ENCODE data around the gene CCZ1. TPM values are rescaled to one million over a fixed set of nuclear protein-coding genes. Genes with fewer than 3 reads are reported as not detected.
"Not testable (repeated sequence)": the region's sequence is repeated elsewhere in the genome, so short reads cannot be mapped to it uniquely, and the experiment has no call there.

CCZ1 gene
- 199 and 204 TPM in 2 replicates for polyA plus RNA-seq (2014; cell fraction: cytosol; rRNA removed)
- polyA plus RNA-seq (2014; cell fraction: nucleus; rRNA removed): 135 and 167 TPM in 2 replicates

DNA sequence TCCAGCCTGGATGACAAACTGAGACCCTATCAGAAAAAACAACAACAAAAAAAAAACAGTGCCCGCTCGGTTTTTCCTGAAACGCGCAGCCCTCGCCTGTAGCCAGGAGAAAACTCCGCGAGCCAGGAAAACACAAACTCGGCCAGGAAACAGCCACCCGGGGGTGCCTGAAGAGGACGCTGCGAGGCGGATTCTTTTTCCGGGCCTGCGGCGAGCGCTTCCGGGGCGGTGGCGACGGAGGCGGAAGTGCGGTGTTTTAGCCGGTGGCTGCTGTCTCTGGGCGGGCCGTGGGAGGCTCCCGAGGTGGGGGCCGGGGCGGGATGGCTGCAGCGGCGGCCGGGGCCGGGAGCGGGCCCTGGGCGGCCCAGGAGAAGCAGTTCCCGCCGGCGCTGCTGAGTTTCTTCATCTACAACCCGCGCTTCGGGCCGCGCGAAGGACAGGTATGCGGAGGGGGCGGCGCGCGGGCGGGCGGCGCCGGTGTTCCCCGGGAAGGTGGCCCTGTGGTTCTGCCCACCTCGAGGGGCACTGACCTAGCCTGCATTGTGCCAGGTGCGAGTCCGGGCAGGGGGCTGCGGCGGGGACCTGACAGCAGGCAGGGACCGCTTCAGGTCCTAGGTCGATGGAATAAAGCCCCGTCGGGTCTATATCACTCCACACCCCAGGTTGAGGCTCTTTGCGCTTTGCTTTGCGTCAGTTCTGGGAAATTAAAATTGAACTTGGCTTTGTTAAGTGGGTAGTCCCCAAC lies at the start of gene CCZ1:
CCZ1 (plus strand) TSS at position 254 of the 745 bp plus-strand sequence; CDS start at position 321, 67 bp downstream.
- peak; percentile 66 for DNase-seq (ENCODE audit: low spot score)

DNA sequence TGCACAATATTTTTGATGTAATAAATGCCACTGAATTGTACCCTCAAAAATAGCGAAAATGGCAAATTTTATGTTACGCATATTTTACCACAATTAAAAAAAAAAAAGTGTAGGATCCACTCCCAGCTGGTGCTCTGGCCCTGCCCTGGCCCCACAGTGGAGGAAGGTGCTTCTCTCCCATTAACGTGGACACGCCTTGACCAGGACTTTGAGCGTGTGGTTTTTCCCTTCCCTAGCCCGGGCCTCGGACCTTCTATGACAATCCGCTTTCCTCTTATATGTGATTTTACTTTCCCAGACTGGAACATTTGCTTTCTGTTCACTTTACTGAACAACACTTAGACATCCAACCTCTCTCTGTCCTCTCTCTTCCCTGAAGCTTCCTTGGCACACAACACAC lies 47.6 kb upstream of the CCZ1 start:
- no peak for DNase-seq (ENCODE audit: low spot score)

- no peak for DNase-seq (ENCODE audit: low spot score)
Observed at GRCh38 chr7:5854738-5855137, 43.8 kb upstream of the CCZ1 start.

DNA sequence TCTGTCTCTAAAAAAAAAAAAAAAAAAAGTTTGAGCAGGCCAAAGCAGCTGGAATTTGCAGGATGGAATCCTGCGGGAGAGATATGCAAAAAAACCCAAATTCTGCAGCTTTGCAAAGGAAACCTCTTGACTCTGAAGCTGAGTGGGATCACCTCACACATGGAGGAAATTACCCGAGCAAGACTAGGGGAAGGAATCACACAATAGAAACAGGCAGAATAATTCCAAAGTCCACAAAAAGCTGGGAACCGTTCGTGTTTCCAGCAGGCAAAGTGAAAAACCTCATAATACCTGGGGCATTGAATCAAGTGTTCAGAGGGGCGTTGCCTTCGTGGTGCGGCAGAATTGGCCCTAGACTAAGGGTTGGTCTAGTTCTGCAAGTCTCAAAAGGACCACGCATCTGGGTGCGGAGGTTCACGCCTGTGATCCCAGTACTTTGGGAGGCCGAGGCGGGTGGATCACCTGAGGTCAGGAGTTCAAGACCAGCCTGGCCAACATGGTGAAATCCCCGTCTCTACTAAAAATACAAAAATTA lies 41.4 kb upstream of the CCZ1 start:
- DNase-seq (ENCODE audit: low spot score): not testable (repeated sequence)

DNA sequence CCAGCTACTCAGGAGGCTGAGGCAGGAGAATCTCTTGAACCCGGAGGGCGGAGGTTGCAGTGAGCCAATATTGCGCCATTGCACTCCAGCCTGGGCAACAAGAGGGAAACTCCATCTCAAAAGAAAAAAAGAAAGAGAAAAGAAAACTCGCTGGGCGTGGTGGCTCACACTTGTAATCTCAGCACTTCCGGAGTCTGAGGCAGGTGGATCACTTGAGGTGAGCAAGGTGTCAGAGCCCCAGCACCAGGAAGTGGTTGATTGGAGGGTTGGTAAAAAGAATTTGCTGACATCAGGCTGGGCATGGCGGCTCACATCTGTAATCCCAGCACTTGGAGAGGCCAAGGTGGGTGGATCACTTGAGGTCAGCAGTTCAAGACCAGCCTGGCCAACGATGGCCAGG lies 40.0 kb upstream of the CCZ1 start:
- DNase-seq (ENCODE audit: low spot score): not testable (repeated sequence)

DNA sequence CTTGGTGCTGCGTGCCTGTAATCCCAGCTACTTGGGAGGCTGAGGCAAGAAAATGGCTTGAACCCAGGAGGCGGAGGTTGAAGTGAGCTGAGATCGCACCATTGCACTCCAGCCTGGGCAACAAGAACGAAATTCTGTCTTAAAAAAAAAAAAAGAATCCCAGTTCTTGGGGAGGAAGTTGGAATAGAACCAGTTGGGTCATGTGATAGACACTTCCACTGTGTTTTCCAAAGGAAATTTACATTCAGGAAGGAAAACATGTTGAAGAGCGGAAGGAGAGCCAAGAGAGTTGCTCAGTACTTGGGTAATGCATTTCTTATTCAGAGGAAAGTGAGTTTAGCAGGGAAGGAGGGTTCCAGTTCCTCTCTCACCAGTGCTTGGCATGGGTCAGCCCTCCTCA lies 37.3 kb upstream of the CCZ1 start:
- DNase-seq (ENCODE audit: low spot score): not testable (repeated sequence)

DNA sequence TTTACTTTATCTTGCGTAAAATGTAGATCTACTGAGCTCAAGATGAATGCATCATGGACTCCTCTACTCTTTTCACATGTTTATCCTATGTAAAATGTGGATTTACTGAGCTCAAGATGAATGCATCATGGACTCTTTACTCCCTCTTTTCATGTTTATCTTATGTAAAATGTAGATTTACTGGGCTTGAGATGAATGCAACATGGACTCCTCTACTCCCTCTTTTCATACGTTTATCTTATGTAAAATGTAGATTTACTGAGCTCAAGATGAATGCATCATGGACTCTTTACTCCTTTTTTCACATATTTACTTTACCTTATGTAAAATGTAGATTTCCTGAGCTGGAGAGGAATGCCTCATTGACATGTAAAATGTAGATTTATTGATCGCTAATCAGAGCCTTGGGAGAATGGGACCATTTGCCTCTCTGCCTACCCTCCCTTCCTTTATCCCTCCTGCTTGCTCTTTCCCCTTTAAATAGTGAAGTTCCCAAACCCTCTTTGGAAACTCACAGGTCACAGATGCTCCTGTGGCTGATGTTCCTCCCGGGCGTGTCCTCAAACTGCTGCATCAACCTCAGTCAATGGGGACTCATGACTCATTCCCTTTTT lies 35.7 kb upstream of the CCZ1 start:
- not testable (repeated sequence) for DNase-seq (ENCODE audit: low spot score)

DNA sequence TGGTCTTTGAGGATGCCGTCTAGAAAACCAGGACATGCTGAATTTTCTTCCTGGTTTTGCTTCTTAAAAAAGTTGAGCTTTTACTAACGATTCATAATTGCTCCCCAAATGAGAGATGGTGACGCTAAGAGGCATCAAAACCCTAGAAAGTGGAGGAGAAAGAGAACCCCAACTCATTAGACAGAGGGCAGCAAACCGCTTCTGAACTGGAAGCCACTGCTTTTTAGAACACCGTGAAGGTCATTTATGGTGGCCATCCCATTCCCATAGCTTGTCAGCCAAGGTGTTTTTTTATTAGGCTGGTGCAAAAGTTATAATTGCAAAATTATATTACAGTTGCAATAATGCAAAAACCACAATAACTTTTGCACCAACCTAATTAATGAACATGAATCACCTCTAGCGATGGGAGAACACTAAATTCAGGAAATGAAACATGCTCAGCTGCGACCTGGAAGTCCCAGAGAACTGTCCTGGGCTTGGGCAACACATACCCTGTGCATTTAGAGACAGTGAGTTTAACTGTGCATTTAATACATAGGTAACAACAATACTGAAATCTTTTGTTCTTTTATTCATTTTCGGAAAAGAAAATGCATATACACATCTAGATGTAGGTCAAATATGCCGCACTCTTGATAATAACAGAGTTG lies 33.1 kb upstream of the CCZ1 start:
- DNase-seq (ENCODE audit: low spot score): not testable (repeated sequence)

- no peak for DNase-seq (ENCODE audit: low spot score)
Observed at GRCh38 chr7:5867060-5867459, 31.5 kb upstream of the CCZ1 start.

DNA sequence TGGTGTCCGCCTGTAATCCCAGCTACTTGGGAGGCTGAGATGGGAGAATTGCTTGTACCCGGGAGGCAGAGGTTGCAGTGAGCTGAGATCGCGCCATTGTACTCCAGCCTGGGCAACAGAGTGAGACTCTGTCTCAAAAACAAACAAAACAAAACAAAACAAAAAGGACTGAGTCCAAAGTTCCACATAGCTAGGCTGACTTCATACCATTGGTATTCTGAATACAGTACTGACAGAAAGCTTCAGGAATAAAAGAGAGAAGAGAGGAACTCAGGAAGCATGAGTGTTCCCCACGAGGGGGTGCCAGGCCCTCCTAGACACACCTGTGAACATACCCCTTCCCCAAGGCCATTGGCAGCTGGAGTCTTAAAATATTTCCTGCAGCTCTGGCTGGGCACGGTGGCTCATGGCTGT lies 29.6 kb upstream of the CCZ1 start:
- DNase-seq (ENCODE audit: low spot score): not testable (repeated sequence)

DNA sequence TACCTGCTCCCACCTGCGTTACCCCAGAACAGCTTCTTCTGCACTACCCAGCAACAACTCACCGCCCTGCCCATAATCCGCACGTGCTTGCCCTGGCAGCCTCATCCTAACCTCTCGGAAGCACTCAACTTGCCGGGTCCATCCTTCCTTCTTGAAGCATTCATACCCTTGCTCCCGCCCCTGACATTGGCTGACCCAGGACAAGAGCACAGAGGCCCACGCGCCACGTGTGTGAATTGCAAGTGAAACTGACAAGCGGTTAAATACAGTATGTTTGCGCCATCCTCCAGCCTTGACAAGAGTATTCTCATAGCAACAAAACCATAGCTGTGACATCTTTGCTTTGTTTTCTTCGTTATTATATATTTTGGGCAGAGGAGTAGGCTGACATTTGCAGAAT lies 28.8 kb upstream of the CCZ1 start:
- no peak for DNase-seq (ENCODE audit: low spot score)

DNA sequence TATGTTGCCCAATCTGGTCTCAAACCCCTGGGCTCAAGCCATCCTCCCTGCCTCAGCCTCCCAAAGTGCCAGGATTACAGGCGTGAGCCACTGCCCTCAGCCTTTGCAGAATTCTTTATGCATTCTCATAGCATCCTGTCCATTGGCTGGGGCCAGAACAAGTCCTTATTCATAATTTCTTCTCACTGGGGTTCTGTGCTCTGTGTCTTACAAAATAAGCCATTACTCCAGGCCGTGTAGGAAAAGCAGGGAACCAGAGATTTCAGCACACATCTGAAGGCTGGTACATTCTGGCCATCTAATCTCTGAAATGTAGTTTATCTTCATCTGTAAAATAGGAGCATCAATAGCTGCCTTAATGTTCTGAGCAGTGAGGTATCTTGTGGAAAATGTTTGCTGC lies 28.2 kb upstream of the CCZ1 start:
- DNase-seq (ENCODE audit: low spot score): no peak

- DNase-seq (ENCODE audit: low spot score): no peak
Observed at GRCh38 chr7:5872326-5872725, 26.2 kb upstream of the CCZ1 start.

DNA sequence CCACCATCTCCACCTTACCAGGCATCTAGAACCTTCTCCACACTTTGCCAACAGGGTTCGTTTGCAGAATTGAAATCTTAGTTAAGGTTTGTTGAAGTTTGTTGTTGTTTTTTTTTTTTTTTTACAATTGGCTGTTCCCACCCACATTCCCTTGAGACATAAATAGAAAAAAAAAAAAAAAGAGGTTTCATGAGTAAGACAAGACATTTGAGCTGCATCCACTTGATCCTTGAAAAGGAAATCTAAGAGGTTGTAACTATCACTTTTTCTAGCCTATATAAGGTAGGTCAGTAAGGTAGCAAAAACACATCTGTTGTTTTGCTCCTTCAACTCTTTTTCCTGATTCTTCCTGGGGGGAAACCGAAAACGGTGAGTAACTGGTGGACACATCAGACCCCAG lies 18.9 kb upstream of the CCZ1 start:
- DNase-seq (ENCODE audit: low spot score): not testable (repeated sequence)

DNA sequence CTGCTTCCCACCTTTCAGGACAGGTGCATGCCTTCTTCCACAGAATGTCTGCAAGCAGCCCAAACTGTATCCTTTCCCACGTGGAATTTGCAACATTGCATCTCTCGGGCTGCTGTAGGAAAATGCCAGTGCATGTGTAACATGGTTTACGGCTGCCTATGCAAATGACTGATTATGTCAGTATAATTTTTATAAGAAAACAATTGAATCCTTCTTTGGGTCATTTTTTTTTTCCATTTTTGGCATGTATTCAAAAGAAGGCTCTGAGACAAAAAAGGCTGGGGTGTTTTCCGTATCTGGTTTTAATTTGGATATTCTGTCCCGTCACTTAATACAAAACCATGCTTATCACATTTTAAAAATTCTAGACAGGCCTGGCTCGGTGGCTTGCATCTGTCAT lies 18.4 kb upstream of the CCZ1 start:
- DNase-seq (ENCODE audit: low spot score): not testable (repeated sequence)

DNA sequence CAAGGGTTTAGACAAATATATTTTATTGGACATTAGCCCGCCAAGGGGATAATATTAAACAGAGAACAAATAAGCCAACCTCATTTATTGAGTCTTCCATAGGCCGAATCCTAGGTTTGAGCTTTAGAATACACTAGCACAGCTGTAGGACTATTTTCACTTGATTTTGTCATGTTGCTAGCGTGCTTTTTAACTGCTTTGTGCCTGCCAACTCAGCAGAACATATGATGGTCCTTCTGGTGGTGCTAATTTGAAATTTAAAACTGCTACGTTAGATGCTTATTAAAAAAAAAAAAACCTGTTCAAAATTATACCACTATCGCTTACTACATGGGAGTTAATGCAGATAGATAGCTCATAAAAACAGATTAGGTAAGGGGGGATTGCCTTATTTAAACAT lies 14.1 kb upstream of the CCZ1 start:
- not testable (repeated sequence) for DNase-seq (ENCODE audit: low spot score)

- DNase-seq (ENCODE audit: low spot score): not testable (repeated sequence)
Observed at GRCh38 chr7:5888021-5888420, 10.5 kb upstream of the CCZ1 start.

GRCh38 chr7:5890244-5890643 lies 8.3 kb upstream of the CCZ1 start:
- not testable (repeated sequence) for DNase-seq (ENCODE audit: low spot score)

GRCh38 chr7:5892498-5892897 lies 6.0 kb upstream of the CCZ1 start:
- DNase-seq (ENCODE audit: low spot score): no peak

DNA sequence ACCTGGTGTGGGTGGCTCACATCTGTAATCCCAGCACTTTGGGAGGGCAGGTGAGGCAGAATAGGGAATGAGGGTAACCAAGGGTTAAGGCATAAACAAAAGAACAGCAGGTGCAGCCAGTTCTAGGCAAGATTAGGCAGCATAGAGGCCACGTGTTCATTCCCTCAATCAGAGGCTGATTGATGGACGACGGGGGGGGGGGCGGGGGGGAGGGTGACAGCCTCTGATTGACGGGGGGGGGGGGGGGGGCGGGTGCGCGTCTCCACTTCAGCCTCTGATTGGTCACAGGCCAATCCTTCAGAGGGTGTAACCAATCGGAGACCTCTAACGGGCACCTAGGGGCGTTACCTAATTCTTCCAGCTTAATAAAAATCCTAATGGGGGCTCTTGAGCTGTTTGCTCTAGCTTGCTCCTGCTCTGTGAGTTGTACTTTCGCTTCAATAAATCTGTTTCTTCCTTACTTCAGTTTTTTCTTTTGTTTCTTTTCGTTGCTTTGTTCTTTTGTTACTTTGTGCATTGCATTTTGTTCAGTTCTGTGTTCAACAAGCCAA lies 1.1 kb upstream of the CCZ1 start:
- peak; percentile 37 for DNase-seq (ENCODE audit: low spot score)

GRCh38 chr7:5903002-5903401 lies 4.5 kb downstream of the CCZ1 start:
- peak; percentile 91 for DNase-seq (ENCODE audit: low spot score)

- not testable (repeated sequence) for DNase-seq (ENCODE audit: low spot score)
Observed at GRCh38 chr7:5904726-5905125, 6.2 kb downstream of the CCZ1 start.

All from SK-N-DZ (cell line).